ENCODE results near the gene SOS2. TPM values are rescaled to one million over a fixed set of nuclear protein-coding genes. Genes with fewer than 3 reads are reported as not detected.

Gene SOS2
- total and polyA plus RNA-seq, 2 experiments from 2014 or later: 2.6 to 13.7 TPM

- Histone ChIP-seq H3K79me2 (ENCODE audit: insufficient read depth) (no peaks in the 10 kb centered on the region), H3K9ac (no peak overlapping the region), H3K4me3 (no peak overlapping the region), H3K4me2 (ENCODE audit: unreplicated experiment) (no peak overlapping the region), H3F3A (ENCODE audit: insufficient read depth) (no peaks in the 10 kb centered on the region), H3K9me3 (ENCODE audit: low read depth) (no peaks in the 10 kb centered on the region), H3K4me1 (ENCODE audit: insufficient read depth) (no peaks in the 10 kb centered on the region), H4K20me1 (ENCODE audit: insufficient read depth) (no peaks in the 10 kb centered on the region), H2AFZ (no peak overlapping the region), H3K36me3 (ENCODE audit: low read depth) (no peaks in the 10 kb centered on the region), H3K27me3 (replicated peaks; ENCODE audit: insufficient read depth) (no peaks in the 10 kb centered on the region), H3K27ac (no peak overlapping the region), H3K9me2 (ENCODE audit: insufficient read depth) (no peaks in the 10 kb centered on the region)
- DNase-seq: no peak
- TF ChIP-seq EZH2 (IDR thresholded peaks at IDR 0.05; ENCODE audit: insufficient read depth, poor library complexity, severe bottlenecking) (no peak), EZH2phosphoT487 (IDR thresholded peaks at IDR 0.05; ENCODE audit: insufficient read depth, low read depth) (no peak)
- WGBS, 2 experiments (ENCODE audit: low coverage in 1 of 2, low lambda C conversion rate in 2 of 2, missing lambda C conversion rate in 2 of 2): 70 to 72% methylated on average over 3 of the region's 3 CpGs
- in situ Hi-C loops (cut with MboI): no loop called here
These were observed 22.9 kb upstream of the SOS2 start for GRCh38 chr14:50254248-50254647.

GRCh38 chr14:50249136-50249775 is 17.9 kb upstream of the SOS2 start:
- H3K27me3 ChIP-seq (replicated peaks; ENCODE audit: insufficient read depth): no peaks in the 10 kb centered on the region
- H2AFZ ChIP-seq: no peak overlapping the region
- H3K4me2 ChIP-seq (ENCODE audit: unreplicated experiment): no peak overlapping the region
- H3K9me3 ChIP-seq (ENCODE audit: low read depth): no peaks in the 10 kb centered on the region
- H3K36me3 ChIP-seq (ENCODE audit: low read depth): no peaks in the 10 kb centered on the region
- H3K4me3 ChIP-seq: no peak overlapping the region
- in situ Hi-C loops (cut with MboI): no loop called here
- H3K9me2 ChIP-seq (ENCODE audit: insufficient read depth): no peaks in the 10 kb centered on the region
- H4K20me1 ChIP-seq (ENCODE audit: insufficient read depth): no peaks in the 10 kb centered on the region
- WGBS, 2 experiments (ENCODE audit: low coverage in 1 of 2, low lambda C conversion rate in 2 of 2, missing lambda C conversion rate in 2 of 2): 95 to 98% methylated on average over 7 of the region's 7 CpGs
- no peak overlapping the region for H3K9ac ChIP-seq
- H3K4me1 ChIP-seq (ENCODE audit: insufficient read depth): no peaks in the 10 kb centered on the region
- H3K79me2 ChIP-seq (ENCODE audit: insufficient read depth): no peaks in the 10 kb centered on the region
- TF ChIP-seq EZH2phosphoT487 (IDR thresholded peaks at IDR 0.05; ENCODE audit: insufficient read depth, low read depth) (no peak), EZH2 (IDR thresholded peaks at IDR 0.05; ENCODE audit: insufficient read depth, poor library complexity, severe bottlenecking) (no peak)
- no peak for DNase-seq
- no peak overlapping the region for H3K27ac ChIP-seq
- no peaks in the 10 kb centered on the region for H3F3A ChIP-seq (ENCODE audit: insufficient read depth)

- Histone ChIP-seq H3K4me3 (no peak overlapping the region), H3K4me1 (ENCODE audit: insufficient read depth) (no peaks in the 10 kb centered on the region), H4K20me1 (ENCODE audit: insufficient read depth) (no peaks in the 10 kb centered on the region), H3K4me2 (ENCODE audit: unreplicated experiment) (no peak overlapping the region), H3K27me3 (replicated peaks; ENCODE audit: insufficient read depth) (no peaks in the 10 kb centered on the region), H3F3A (ENCODE audit: insufficient read depth) (no peaks in the 10 kb centered on the region), H3K9me3 (ENCODE audit: low read depth) (no peaks in the 10 kb centered on the region), H2AFZ (no peak overlapping the region), H3K27ac (no peak overlapping the region), H3K9ac (no peak overlapping the region), H3K9me2 (ENCODE audit: insufficient read depth) (no peaks in the 10 kb centered on the region), H3K36me3 (ENCODE audit: low read depth) (no peaks in the 10 kb centered on the region), H3K79me2 (ENCODE audit: insufficient read depth) (no peaks in the 10 kb centered on the region)
- WGBS, 2 experiments (ENCODE audit: low coverage in 1 of 2, low lambda C conversion rate in 2 of 2, missing lambda C conversion rate in 2 of 2): 94 to 97% methylated on average over 3 of the region's 3 CpGs
- DNase-seq: no peak
- TF ChIP-seq EZH2phosphoT487 (IDR thresholded peaks at IDR 0.05; ENCODE audit: insufficient read depth, low read depth): no peak
- no peak for TF ChIP-seq EZH2 (IDR thresholded peaks at IDR 0.05; ENCODE audit: insufficient read depth, poor library complexity, severe bottlenecking)
- in situ Hi-C loops (cut with MboI): no loop called here
These were observed 15.9 kb upstream of the SOS2 start for GRCh38 chr14:50247245-50247644.

GRCh38 chr14:50242566-50243310 is 11.4 kb upstream of the SOS2 start:
- H3K9me2 ChIP-seq (ENCODE audit: insufficient read depth): no peaks in the 10 kb centered on the region
- H3K79me2 ChIP-seq (ENCODE audit: insufficient read depth): no peaks in the 10 kb centered on the region
- no peak overlapping the region for H3K9ac ChIP-seq
- H3K27ac ChIP-seq: no peak overlapping the region
- no peak overlapping the region for H3K4me2 ChIP-seq (ENCODE audit: unreplicated experiment)
- DNase-seq: no peak
- H3K9me3 ChIP-seq (ENCODE audit: low read depth): no peaks in the 10 kb centered on the region
- no peak for TF ChIP-seq EZH2phosphoT487 (IDR thresholded peaks at IDR 0.05; ENCODE audit: insufficient read depth, low read depth)
- 93 to 94% methylated on average over 5 of the region's 5 CpGs for WGBS, 2 experiments (ENCODE audit: low coverage in 1 of 2, low lambda C conversion rate in 2 of 2, missing lambda C conversion rate in 2 of 2)
- H3K27me3 ChIP-seq (replicated peaks; ENCODE audit: insufficient read depth): no peaks in the 10 kb centered on the region
- H3K4me1 ChIP-seq (ENCODE audit: insufficient read depth): no peaks in the 10 kb centered on the region
- H3F3A ChIP-seq (ENCODE audit: insufficient read depth): no peaks in the 10 kb centered on the region
- no peaks in the 10 kb centered on the region for H3K36me3 ChIP-seq (ENCODE audit: low read depth)
- no peak overlapping the region for H2AFZ ChIP-seq
- in situ Hi-C loops (cut with MboI): no loop called here
- no peaks in the 10 kb centered on the region for H4K20me1 ChIP-seq (ENCODE audit: insufficient read depth)
- H3K4me3 ChIP-seq: no peak overlapping the region
